Keratinocyte (primary cell): Measurements from ENCODE around the gene ARHGEF33. TPM values are rescaled to one million over a fixed set of nuclear protein-coding genes. Genes with fewer than 3 reads are reported as not detected.

Source experiments
- DNase-seq: peaks from one replicate; pipeline ENCODE4 v3.0.0-alpha.2; 2011; ENCODE audit warnings: low read depth, missing footprints, low spot score
- FAIRE-seq: peaks from 2 replicates; lab custom pipeline; 2011; peaks lifted over from hg19 to GRCh38; lab: Jason Lieb, UNC
- H2AFZ ChIP-seq: 2 replicates; pipeline ENCODE4 v1.6.0; 2012; ENCODE audit warnings: low read length, control low read depth, inconsistent platforms; ENCODE audit not compliant: control insufficient read depth
- H3K27ac ChIP-seq: 2 replicates; pipeline ENCODE4 v1.5.1; 2011; ENCODE audit warnings: low read length; ENCODE audit not compliant: control insufficient read depth, insufficient read depth
- H3K27me3 ChIP-seq: 3 replicates; pipeline ENCODE4 v1.6.0; 2011; ENCODE audit warnings: low read length; ENCODE audit not compliant: control insufficient read depth, insufficient read depth; ENCODE audit errors: extremely low read depth
- H3K36me3 ChIP-seq, 2 experiments: 2 replicates in 1 of 2; 3 replicates in 1 of 2; pipeline ENCODE4 v1.5.1; 2011; ENCODE audit warnings: low read length in 2 of 2, mild to moderate bottlenecking in 1 of 2; ENCODE audit not compliant: control insufficient read depth in 2 of 2, insufficient read depth in 2 of 2; ENCODE audit errors: extremely low read depth in 1 of 2
- H3K4me1 ChIP-seq: 3 replicates; pipeline ENCODE4 v1.5.1; 2011; ENCODE audit warnings: low read length; ENCODE audit not compliant: control insufficient read depth, insufficient read depth; ENCODE audit errors: extremely low read depth
- H3K4me2 ChIP-seq: 3 replicates; pipeline ENCODE4 v1.6.0; 2011; ENCODE audit warnings: low read depth, low read length; ENCODE audit not compliant: control insufficient read depth, insufficient read depth; ENCODE audit errors: extremely low read depth
- H3K4me3 ChIP-seq, 3 experiments: fragments of 200-600 bp in 1 of 3; sonication (generic) in 1 of 3; 2 replicates in 2 of 3; 3 replicates in 1 of 3; pipeline ENCODE4 v1.5.1; 2011 to 2016; ENCODE audit warnings: low read length in 3 of 3, mild to moderate bottlenecking in 3 of 3, control low read depth in 2 of 3, inconsistent platforms in 1 of 3, low read depth in 1 of 3, mixed read lengths in 1 of 3, mixed run types in 1 of 3, moderate library complexity in 1 of 3; ENCODE audit not compliant: control insufficient read depth in 2 of 3, insufficient read depth in 2 of 3; ENCODE audit errors: extremely low read depth in 1 of 3
- H3K79me2 ChIP-seq: 2 replicates; pipeline ENCODE4 v1.6.0; 2012; ENCODE audit warnings: low read length; ENCODE audit not compliant: control insufficient read depth, insufficient read depth
- H3K9ac ChIP-seq: 3 replicates; pipeline ENCODE4 v1.6.0; 2011; ENCODE audit warnings: low read length; ENCODE audit not compliant: control insufficient read depth, insufficient read depth; ENCODE audit errors: extremely low read depth
- H3K9me1 ChIP-seq: 3 replicates; pipeline ENCODE4 v1.6.0; 2011; ENCODE audit warnings: low read length; ENCODE audit not compliant: control insufficient read depth, insufficient read depth; ENCODE audit errors: extremely low read depth
- H3K9me3 ChIP-seq: 2 replicates; pipeline ENCODE4 v1.5.1; 2012; ENCODE audit warnings: low read depth, low read length; ENCODE audit not compliant: control insufficient read depth
- H4K20me1 ChIP-seq: 3 replicates; pipeline ENCODE4 v1.6.0; 2011; ENCODE audit warnings: low read length; ENCODE audit not compliant: control insufficient read depth, insufficient read depth; ENCODE audit errors: extremely low read depth
- EZH2 ChIP-seq: IDR thresholded peaks from one replicate; pipeline ENCODE4 v1.6.1; 2012; ENCODE audit warnings: inconsistent platforms, mild to moderate bottlenecking, low read length, moderate library complexity
- dilution Hi-C: fragments of 300-500 bp; cut with MboI; formaldehyde crosslinking; loops from one replicate; pipeline ENCODE4 v1.7.0; 2020; ENCODE audit warnings: low sequenced_read_pairs; ENCODE audit not compliant: extremely low pct_ligation_motif_present
- polyA plus RNA-seq, 5 experiments: library from polyadenylated mRNA; depleted of rRNA in 3 of 5; stranded (reverse) in 3 of 5; stranded (forward) in 1 of 5; unstranded in 1 of 5; fragments of >200 nt; gene quantifications; 1 replicate in 1 of 5; 2 replicates in 3 of 5; 3 replicates in 1 of 5; pipeline versions ENCODE4 v1.2.1 to v1.2.3, GENCODE V29; 2011 to 2012; ENCODE audit warnings: missing spikeins in 2 of 5, low read depth in 1 of 5, low replicate concordance in 1 of 5
- TF ChIP-seq, protein P1 (sequence below), 3 experiments: IDR thresholded peaks in 1 of 3; conservative IDR thresholded peaks in 1 of 3; optimal IDR thresholded peaks in 1 of 3; 2 replicates in 2 of 3; 3 replicates in 1 of 3; pipeline versions ENCODE3 to v1.5.1; 2011; ENCODE audit warnings: low read length in 3 of 3, mild to moderate bottlenecking in 3 of 3, moderate library complexity in 2 of 3, control low read depth in 1 of 3, inconsistent platforms in 1 of 3; ENCODE audit not compliant: insufficient read depth in 2 of 3; ENCODE audit errors: extremely low read depth in 1 of 3

The ARHGEF33 gene
- polyA plus RNA-seq, 1 donor (not counting 4 experiments of a cell fraction or from before 2014, with no cell fraction given): 0.09 TPM

DNA sequence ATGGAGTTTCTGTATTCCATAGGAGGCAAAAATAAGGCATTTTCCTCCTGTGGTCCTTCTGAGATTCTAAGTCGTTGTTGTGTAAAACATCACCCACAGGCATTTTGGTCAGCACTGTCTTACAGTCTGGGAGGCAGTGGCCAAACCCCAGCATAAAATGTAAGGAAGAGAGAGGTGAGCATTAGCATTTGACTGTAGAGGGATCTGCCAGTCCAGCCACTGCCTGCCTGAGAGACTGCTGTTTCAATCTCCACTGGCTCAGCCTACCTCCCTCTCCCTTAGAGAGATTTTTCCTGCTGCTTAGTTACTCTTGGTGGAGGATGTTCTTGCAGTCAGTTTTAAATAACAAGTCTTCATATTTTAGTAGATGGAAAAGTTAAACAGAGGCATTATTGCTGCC lies 77.0 kb downstream of the ARHGEF33 start:
- no peak overlapping the region for H3K4me2 ChIP-seq
- no peaks in the 10 kb centered on the region for H4K20me1 ChIP-seq
- no peak for TF ChIP-seq EZH2
- TF ChIP-seq, protein P1, sequence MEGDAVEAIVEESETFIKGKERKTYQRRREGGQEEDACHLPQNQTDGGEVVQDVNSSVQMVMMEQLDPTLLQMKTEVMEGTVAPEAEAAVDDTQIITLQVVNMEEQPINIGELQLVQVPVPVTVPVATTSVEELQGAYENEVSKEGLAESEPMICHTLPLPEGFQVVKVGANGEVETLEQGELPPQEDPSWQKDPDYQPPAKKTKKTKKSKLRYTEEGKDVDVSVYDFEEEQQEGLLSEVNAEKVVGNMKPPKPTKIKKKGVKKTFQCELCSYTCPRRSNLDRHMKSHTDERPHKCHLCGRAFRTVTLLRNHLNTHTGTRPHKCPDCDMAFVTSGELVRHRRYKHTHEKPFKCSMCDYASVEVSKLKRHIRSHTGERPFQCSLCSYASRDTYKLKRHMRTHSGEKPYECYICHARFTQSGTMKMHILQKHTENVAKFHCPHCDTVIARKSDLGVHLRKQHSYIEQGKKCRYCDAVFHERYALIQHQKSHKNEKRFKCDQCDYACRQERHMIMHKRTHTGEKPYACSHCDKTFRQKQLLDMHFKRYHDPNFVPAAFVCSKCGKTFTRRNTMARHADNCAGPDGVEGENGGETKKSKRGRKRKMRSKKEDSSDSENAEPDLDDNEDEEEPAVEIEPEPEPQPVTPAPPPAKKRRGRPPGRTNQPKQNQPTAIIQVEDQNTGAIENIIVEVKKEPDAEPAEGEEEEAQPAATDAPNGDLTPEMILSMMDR (optimal IDR thresholded peaks at IDR 0.05 in 1 of 3, IDR thresholded peaks at IDR 0.05 in 1 of 3, conservative IDR thresholded peaks at IDR 0.05 in 1 of 3; ENCODE audit: extremely low read depth in 1 of 3, insufficient read depth in 2 of 3, low read length in 3 of 3): no peak
- no peak overlapping the region for H3K9ac ChIP-seq
- H3K36me3 ChIP-seq: no peaks in the 10 kb centered on the region
- no peak for FAIRE-seq
- H3K27me3 ChIP-seq: no peaks in the 10 kb centered on the region
- no peak overlapping the region for H3K4me3 ChIP-seq
- H3K79me2 ChIP-seq: no peaks in the 10 kb centered on the region
- no peaks in the 10 kb centered on the region for H3K9me1 ChIP-seq
- DNase-seq: no peak
- no peaks in the 10 kb centered on the region for H3K9me3 ChIP-seq
- dilution Hi-C loops: no loop called here
- H2AFZ ChIP-seq: no peak overlapping the region
- no peaks in the 10 kb centered on the region for H3K4me1 ChIP-seq
- no peak overlapping the region for H3K27ac ChIP-seq

GRCh38 chr2:38968021-38968420 lies 78.3 kb downstream of the ARHGEF33 start:
- no peak overlapping the region for H3K4me3 ChIP-seq
- dilution Hi-C loops: no loop called here
- DNase-seq (no peak), FAIRE-seq (no peak)
- no peak overlapping the region for H2AFZ ChIP-seq
- no peak overlapping the region for H3K27ac ChIP-seq
- H3K9me3 ChIP-seq: no peaks in the 10 kb centered on the region
- H3K4me1 ChIP-seq: no peaks in the 10 kb centered on the region
- H3K36me3 ChIP-seq: no peaks in the 10 kb centered on the region
- no peaks in the 10 kb centered on the region for H3K9me1 ChIP-seq
- H3K27me3 ChIP-seq: no peaks in the 10 kb centered on the region
- TF ChIP-seq, protein P1 (optimal IDR thresholded peaks at IDR 0.05 in 1 of 3, IDR thresholded peaks at IDR 0.05 in 1 of 3, conservative IDR thresholded peaks at IDR 0.05 in 1 of 3; ENCODE audit: extremely low read depth in 1 of 3, insufficient read depth in 2 of 3, low read length in 3 of 3): no peak
- TF ChIP-seq EZH2: no peak
- H4K20me1 ChIP-seq: no peaks in the 10 kb centered on the region
- no peak overlapping the region for H3K4me2 ChIP-seq
- H3K9ac ChIP-seq: no peak overlapping the region
- H3K79me2 ChIP-seq: no peaks in the 10 kb centered on the region
